Gastroesophageal sphincter (tissue), 4 donors: ENCODE measurements around the gene ANKRD65. TPM values are rescaled to one million over a fixed set of nuclear protein-coding genes. Genes with fewer than 3 reads are reported as not detected.
A peak's percentile ranks its signal among the peaks of the same experiment; 100 is the strongest.

Experiments used
- ATAC-seq: fragments of 150-250 bp; one replicate; pipeline ENCODE4 v1.9.1; 2016; ENCODE audit warnings: mild to moderate bottlenecking, moderate library complexity
- H3K27ac ChIP-seq, 4 donors: fragments of 200-600 bp; sonication (generic) in 3 of 4; 1 replicate in 3 of 4; 2 replicates in 1 of 4; pipeline ENCODE4 v1.5.1; 2016 to 2019
- H3K27me3 ChIP-seq: fragments of 200-600 bp; sonication (generic); one replicate; pipeline ENCODE4 v1.5.1; 2019
- H3K36me3 ChIP-seq, 2 donors: fragments of 200-600 bp; sonication (generic); one replicate each; pipeline ENCODE4 v1.5.1; 2019; ENCODE audit warnings: control low read depth in 1 of 2
- H3K4me1 ChIP-seq, 3 donors: fragments of 200-600 bp; sonication (generic); 1 replicate in 2 of 3; 2 replicates in 1 of 3; pipeline ENCODE4 v1.5.1; 2016 to 2019; ENCODE audit warnings: control low read depth in 2 of 3
- H3K4me3 ChIP-seq, 2 donors: fragments of 200-600 bp; sonication (generic); one replicate each; pipeline ENCODE4 v1.5.1; 2019; ENCODE audit warnings: mild to moderate bottlenecking in 1 of 2, moderate library complexity in 1 of 2
- H3K9me3 ChIP-seq, 3 donors: fragments of 200-600 bp; sonication (generic); one replicate each; pipeline ENCODE4 v1.5.1; 2017 to 2019; ENCODE audit warnings: control low read depth in 2 of 3
- EP300 ChIP-seq: sonication (generic); formaldehyde crosslinking; IDR thresholded peaks from one replicate; pipeline ENCODE4 v1.6.1; 2017; ENCODE audit warnings: antibody characterized with exemption, mild to moderate bottlenecking
- POLR2A ChIP-seq, 2 donors: fragments of 450-650 bp; IDR thresholded peaks; one replicate each; pipeline ENCODE4 v1.6.1; 2017; ENCODE audit warnings: antibody characterized with exemption in 2 of 2, mild to moderate bottlenecking in 2 of 2, moderate library complexity in 1 of 2
- POLR2AphosphoS5 ChIP-seq: sonication (generic); formaldehyde crosslinking; IDR thresholded peaks from one replicate; pipeline ENCODE4 v1.6.1; 2017; ENCODE audit warnings: antibody characterized with exemption
- WGBS, 2 donors: methylation state at CpG; one replicate each; pipeline ENCODE4 v1.1.5; 2018; ENCODE audit warnings: low coverage in 1 of 2; 5-methylcytosine and 5-hydroxymethylcytosine counted together
- total RNA-seq, 4 donors: library from RNA; depleted of rRNA; stranded (reverse); fragments of >200 nt; gene quantifications; one replicate each; pipeline ENCODE4 v1.1.0, GENCODE V29; 2016
- TF ChIP-seq, protein P1 (sequence below), 4 experiments: fragments of 200-600 bp in 2 of 4; fragments of 450-650 bp in 2 of 4; sonication (generic) in 1 of 4; IDR thresholded peaks; one replicate each; pipeline ENCODE4 v1.5.1; 2017 to 2019; ENCODE audit warnings: antibody characterized with exemption in 4 of 4, mild to moderate bottlenecking in 2 of 4, moderate library complexity in 2 of 4

The ANKRD65 gene
- total RNA-seq, 4 donors from 2014 or later: 8.7 to 16.9 (median 10.3) TPM

DNA sequence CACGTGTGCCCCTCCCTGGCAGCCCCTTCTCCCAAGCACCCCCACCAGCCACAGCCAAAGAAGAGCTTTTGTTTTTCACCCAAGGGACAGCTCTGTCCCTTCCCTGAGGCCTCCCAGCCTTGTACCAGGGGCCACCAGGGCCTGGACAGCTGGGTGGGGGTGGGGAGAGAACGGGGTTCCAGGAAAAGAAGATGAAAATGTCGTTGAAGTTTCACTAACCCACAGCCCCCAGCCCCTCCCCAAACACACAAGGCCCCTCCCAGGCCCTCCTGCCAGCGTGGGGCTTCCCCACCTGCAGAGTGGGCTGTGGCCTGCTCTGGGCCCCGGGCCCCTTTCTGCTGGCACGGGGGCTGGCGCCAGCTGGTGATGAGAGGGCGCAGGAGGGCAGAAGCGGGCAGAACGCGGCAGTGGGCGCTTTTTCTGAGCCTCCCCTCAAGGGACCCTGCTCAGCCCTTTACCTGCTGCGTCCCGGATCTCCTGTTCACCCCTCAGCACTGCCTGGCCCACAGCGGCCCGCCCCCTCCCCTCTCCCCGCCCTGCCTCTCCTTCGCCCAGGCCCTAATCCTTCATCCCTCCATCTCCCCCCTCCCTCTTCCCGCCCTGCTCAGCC, 5.5 kb upstream of the ANKRD65 start:
- H3K9me3 ChIP-seq: no peaks in the 10 kb centered on the region
- no peak for ATAC-seq
- H3K4me1 ChIP-seq: peaks cover 0 to 63% (median 20%) of the 10 kb centered on the region in 3 donors
- no peaks in the 10 kb centered on the region for H3K27me3 ChIP-seq
- WGBS, 2 donors: 30 to 43% methylated on average over 5 to 12 of the region's 19 CpGs
- no peak overlapping the region for H3K4me3 ChIP-seq
- TF ChIP-seq EP300 (no peak), POLR2A (IDR thresholded peaks at IDR 0.05) (no peak), POLR2AphosphoS5 (no peak)
- TF ChIP-seq, protein P1, sequence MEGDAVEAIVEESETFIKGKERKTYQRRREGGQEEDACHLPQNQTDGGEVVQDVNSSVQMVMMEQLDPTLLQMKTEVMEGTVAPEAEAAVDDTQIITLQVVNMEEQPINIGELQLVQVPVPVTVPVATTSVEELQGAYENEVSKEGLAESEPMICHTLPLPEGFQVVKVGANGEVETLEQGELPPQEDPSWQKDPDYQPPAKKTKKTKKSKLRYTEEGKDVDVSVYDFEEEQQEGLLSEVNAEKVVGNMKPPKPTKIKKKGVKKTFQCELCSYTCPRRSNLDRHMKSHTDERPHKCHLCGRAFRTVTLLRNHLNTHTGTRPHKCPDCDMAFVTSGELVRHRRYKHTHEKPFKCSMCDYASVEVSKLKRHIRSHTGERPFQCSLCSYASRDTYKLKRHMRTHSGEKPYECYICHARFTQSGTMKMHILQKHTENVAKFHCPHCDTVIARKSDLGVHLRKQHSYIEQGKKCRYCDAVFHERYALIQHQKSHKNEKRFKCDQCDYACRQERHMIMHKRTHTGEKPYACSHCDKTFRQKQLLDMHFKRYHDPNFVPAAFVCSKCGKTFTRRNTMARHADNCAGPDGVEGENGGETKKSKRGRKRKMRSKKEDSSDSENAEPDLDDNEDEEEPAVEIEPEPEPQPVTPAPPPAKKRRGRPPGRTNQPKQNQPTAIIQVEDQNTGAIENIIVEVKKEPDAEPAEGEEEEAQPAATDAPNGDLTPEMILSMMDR (IDR thresholded peaks at IDR 0.05): no peak
- H3K36me3 ChIP-seq: no peaks in the 10 kb centered on the region
- peak overlapping the region in 3 of 4 donors; percentile 29 to 97 (median 78) for H3K27ac ChIP-seq

- WGBS, 2 donors: no CpG with 5 or more reads among the region's 33 CpGs
- no peak for TF ChIP-seq POLR2AphosphoS5
- no peak for TF ChIP-seq EP300
- no peak for TF ChIP-seq POLR2A (IDR thresholded peaks at IDR 0.05)
- TF ChIP-seq, protein P1 (IDR thresholded peaks at IDR 0.05): no peak
Measured at GRCh38 chr1:1425753-1426495, 4.8 kb upstream of the ANKRD65 start.

DNA sequence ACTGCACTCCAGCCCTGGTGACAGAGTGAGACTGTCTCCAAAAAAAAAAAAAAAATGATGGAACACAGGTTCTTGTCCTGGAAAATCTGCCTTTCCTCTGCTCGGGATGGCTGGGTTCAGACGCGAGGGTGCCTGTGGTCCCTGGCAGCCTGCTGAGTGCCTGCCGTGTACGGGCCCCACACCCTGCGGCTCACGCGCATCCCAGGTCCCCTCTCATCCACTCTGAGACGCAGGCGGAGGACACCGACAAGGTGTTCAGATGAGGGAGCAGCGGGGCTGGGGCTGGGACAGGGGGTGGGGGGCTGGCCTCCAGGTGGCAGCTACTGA, 4.3 kb upstream of the ANKRD65 start:
- H3K9me3 ChIP-seq: no peaks in the 10 kb centered on the region
- H3K4me3 ChIP-seq: no peak overlapping the region
- WGBS, 2 donors: 37 to 40% methylated on average over 2 to 6 of the region's 12 CpGs
- no peak for TF ChIP-seq POLR2A (IDR thresholded peaks at IDR 0.05)
- TF ChIP-seq, protein P1 (IDR thresholded peaks at IDR 0.05): no peak
- TF ChIP-seq EP300: no peak
- TF ChIP-seq POLR2AphosphoS5: no peak
- H3K27ac ChIP-seq: peak overlapping the region in 1 of 4 donors; percentile 97
- peaks cover 0 to 63% (median 13%) of the 10 kb centered on the region in 3 donors for H3K4me1 ChIP-seq
- no peaks in the 10 kb centered on the region for H3K36me3 ChIP-seq
- ATAC-seq: no peak
- no peaks in the 10 kb centered on the region for H3K27me3 ChIP-seq

More at GRCh38 chr1:1425753-1426495, 4.8 kb upstream of the ANKRD65 start:
- no peak for ATAC-seq
- Histone ChIP-seq H3K4me3 (no peak overlapping the region), H3K4me1 (peaks cover 0 to 63% (median 15%) of the 10 kb centered on the region in 3 donors), H3K27ac (peak overlapping the region in 2 of 4 donors; percentile 78 to 97), H3K9me3 (no peaks in the 10 kb centered on the region), H3K27me3 (no peaks in the 10 kb centered on the region), H3K36me3 (no peaks in the 10 kb centered on the region)

GRCh38 chr1:1424707-1425106, 3.6 kb upstream of the ANKRD65 start:
- TF ChIP-seq EP300 (no peak), POLR2AphosphoS5 (no peak), POLR2A (IDR thresholded peaks at IDR 0.05) (no peak)
- TF ChIP-seq, protein P1 (IDR thresholded peaks at IDR 0.05): no peak
- Histone ChIP-seq H3K36me3 (no peaks in the 10 kb centered on the region), H3K27me3 (no peaks in the 10 kb centered on the region), H3K4me1 (peaks cover 0 to 61% (median 10%) of the 10 kb centered on the region in 3 donors), H3K27ac (no peak overlapping the region), H3K9me3 (no peaks in the 10 kb centered on the region), H3K4me3 (no peak overlapping the region)
- no peak for ATAC-seq
- 68 to 87% methylated on average over 6 to 15 of the region's 15 CpGs for WGBS, 2 donors

DNA sequence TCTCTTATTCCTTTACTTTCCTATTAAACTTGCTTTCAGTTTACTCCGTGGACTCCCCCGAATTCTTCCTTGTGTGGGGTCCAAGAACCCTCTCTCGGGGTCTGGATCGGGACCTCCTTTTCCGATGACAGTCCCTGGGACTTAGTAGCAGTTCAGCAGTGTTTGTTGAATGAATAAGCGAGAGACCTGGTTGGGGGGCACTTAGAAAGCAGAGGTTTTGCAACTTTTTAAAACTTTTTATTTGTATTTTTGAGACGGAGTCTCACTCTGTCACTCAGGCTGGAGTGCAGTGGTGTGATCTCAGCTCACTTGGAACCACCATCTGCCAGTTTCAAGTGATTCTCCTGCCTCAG, 2.1 kb upstream of the ANKRD65 start:
- H3K36me3 ChIP-seq: no peaks in the 10 kb centered on the region
- TF ChIP-seq POLR2AphosphoS5 (no peak), EP300 (no peak), POLR2A (IDR thresholded peaks at IDR 0.05) (no peak)
- TF ChIP-seq, protein P1 (IDR thresholded peaks at IDR 0.05): no peak
- 90% methylated on average over 3 to 7 of the region's 7 CpGs for whole genome bisulfite sequencing, 2 donors
- peak overlapping the region in 2 of 4 donors; percentile 31 to 76 for H3K27ac ChIP-seq
- peaks cover 0 to 56% (median 8%) of the 10 kb centered on the region in 3 donors for H3K4me1 ChIP-seq
- no peaks in the 10 kb centered on the region for H3K9me3 ChIP-seq
- ATAC-seq: no peak
- H3K4me3 ChIP-seq: no peak overlapping the region
- H3K27me3 ChIP-seq: no peaks in the 10 kb centered on the region
